Stimulated activated naive CD4-positive, alpha-beta T cell (primary cell): ENCODE data around the gene ATG4C.
A peak's percentile ranks its signal among the peaks of the same experiment; 100 is the strongest.
"Not testable (repeated sequence)": the region's sequence is repeated elsewhere in the genome, so short reads cannot be mapped to it uniquely, and the experiment has no call there.

Experiments used
- DNase-seq, 6 experiments: peaks; one replicate each; lab custom pipeline; 2025; lab: John Stamatoyannopoulos, UW

The ATG4C gene, protein sequence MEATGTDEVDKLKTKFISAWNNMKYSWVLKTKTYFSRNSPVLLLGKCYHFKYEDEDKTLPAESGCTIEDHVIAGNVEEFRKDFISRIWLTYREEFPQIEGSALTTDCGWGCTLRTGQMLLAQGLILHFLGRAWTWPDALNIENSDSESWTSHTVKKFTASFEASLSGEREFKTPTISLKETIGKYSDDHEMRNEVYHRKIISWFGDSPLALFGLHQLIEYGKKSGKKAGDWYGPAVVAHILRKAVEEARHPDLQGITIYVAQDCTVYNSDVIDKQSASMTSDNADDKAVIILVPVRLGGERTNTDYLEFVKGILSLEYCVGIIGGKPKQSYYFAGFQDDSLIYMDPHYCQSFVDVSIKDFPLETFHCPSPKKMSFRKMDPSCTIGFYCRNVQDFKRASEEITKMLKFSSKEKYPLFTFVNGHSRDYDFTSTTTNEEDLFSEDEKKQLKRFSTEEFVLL

DNA sequence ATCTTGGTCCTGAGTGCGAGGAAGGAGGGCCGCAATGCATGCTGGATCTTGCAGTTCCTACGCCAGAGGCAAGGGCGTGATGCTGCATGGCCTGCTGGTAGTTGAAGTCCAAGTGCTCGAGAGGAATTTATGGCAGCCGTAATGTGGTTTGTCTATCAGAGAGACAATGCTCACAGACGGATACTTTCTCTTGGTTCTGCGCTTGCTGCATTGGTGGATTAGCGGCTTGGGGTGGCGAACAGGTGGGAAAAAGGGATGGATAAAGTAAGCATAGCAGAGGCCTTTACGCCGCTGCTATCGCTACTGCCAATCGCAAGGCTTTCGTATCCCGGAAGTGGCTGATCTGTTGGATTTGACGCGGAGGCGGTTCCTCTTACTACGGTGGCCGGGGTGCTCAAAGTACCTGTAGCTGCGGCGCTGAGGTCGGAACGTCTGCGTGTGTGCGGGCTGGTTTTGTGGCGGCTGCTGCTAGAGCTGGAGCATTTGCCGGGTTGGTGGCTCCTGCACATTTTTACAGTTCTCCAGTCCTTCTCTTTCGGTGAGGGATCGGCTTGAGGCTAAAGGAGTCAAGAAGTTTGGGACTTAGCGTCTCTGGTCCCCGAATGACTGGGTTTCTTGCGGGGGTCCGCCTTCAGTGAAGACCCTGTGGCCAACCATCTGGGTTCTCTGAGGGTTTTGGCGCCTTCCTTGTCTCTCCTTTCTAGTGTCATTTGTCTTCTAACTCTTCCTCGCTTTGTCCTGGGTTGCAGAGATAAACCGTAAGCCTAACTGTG, at the start of gene ATG4C:
ATG4C (plus strand) TSS at position 397 of the 773 bp plus-strand sequence. CDS start 19,655 bp downstream, outside the sequence.
- DNase-seq = peak; percentile 87 to 97 (median 94)

DNA sequence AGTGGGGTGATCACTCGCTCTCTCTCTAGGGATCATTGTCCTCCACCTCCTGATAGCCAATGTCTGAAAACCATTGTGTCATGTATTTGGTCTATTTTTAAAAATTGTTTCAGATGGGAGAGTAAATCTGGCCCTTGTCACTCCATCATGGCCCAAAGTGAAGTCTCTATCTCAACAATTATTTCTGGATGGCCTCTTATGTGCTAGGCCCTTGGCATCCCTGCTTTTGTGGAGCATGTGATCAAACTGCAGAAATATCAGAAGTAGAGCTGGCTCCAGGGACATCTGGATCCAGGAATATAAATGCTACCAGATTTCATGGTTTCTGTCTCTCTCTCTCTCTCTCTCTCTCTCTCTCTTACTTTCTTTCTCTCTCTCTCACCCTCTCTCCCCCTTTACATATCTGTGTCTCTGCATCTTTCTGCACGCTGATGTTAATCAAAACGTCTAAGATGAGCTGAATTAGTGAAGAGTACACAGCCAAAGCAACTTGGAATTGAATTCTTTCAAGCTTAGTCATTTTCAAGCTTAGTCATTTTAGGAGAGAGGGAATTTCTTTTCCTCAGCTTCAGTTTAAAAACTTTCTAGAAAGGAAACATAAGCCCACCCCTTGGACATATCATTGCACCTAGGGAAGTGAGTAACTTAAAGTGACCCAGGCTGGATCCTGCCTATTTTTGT, 48.3 kb upstream of the ATG4C start:
- no peak for DNase-seq

DNA sequence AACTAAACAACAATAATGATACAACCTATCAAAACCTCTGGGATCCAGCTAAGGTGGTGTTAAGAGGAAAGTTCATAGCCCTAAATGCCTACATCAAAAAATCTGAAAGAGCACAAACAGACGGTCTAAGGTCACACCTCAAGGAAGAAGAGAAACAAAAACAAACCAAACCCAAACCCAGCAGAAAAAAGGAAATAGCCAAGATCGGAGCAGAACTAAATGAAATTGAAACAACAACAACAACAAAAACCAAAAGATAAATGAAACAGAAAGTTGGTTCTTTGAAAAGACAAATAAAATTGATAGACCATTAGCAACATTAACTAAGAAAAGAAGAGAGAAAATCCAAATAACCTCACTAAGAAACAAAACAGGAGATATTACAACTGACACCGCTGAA, 43.2 kb upstream of the ATG4C start:
- not testable (repeated sequence) for DNase-seq

DNA sequence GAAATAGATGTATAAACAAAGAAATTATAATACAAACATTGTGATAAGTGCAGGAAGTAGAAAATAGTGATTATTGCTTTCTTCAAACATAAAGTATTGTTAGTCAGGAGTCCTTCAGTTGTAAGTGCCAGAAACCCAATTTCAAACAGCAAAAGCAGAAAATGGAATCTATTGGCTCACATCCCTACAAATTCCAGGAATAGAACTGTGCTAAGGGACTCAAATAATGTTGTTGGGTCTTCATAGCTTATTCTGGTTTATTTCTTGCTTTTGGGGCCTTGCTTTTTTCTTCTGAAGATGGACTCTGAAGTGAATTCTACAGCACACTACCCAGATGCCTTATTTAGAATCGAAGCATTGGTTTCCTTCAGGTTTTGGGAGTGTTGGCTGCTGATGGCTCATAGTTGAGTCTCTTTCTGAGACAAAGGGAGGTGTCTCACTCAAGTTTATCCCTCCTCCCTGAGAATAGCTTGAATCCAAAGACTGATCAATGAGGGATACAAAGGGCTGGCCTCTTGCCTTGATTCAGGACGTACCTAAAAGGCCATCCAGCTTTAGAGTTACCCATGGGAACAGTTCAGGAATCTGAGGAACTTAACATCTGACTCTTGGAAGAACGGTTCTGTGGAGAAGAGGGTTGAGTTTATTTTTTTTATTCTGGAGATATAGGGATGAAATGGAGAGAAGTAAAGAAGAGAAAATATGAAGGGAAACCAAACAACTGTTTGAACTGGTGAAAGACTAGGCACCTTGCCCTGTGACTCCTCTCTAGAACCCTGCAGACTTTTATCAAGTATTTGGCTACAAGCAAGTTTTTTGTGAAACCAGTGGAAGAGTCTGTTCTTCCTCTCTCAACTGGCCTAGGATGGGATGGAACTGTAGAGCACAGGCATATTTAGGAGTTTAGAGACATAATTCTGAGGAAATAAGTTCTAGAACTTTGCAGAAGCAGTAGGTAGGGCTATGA, 39.0 kb upstream of the ATG4C start:
- DNase-seq = no peak

DNA sequence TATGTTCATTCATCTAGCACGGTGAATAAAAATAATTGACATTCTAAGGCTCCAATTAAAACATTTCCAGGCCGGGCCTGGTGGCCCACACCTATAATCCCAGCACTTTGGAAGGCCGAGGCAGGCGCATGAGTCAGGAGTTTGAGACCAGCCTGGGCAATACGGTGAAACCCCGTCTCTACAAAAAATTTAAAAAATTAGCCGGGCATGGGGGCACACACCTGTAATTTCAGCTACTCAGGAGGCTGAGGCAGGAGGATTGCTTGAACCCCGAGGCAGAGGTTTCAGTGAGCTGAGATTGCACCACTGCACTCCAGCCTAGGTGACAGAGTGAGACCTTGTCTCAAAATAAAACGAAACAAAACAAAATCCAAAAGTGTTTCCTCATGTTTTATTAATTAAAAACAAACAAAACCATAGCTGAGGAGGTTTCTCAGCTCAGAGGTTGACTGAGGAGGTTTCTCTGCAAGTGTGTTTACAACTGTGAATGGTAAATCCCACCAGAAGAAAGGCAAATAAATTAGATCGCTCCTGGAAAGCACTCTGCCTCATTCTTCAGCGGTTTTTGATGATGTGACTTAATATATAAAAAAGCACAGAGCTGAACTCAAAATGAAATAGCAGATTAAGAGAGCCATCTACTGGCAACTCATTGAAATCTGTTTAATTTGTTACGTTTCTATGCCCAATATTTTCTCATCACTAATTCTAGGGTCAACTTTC, 37.7 kb upstream of the ATG4C start:
- peak in 2 of 6 experiments; percentile 28 to 41 for DNase-seq

DNA sequence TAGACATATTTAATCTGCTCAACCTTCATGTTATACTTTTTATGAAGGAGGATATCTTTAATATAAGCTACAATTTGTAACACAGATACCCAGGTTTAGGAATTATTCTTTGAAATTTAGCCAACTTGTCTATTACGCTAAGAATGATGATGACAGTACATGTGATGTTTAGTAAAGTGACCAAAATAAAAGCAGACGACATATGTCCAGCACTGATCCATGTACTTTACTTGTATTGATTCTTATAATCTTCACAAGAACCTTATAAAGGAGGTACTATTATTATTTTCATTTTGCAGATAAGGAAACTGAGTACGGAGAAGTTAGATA, 37.2 kb upstream of the ATG4C start:
- no peak for DNase-seq

DNA sequence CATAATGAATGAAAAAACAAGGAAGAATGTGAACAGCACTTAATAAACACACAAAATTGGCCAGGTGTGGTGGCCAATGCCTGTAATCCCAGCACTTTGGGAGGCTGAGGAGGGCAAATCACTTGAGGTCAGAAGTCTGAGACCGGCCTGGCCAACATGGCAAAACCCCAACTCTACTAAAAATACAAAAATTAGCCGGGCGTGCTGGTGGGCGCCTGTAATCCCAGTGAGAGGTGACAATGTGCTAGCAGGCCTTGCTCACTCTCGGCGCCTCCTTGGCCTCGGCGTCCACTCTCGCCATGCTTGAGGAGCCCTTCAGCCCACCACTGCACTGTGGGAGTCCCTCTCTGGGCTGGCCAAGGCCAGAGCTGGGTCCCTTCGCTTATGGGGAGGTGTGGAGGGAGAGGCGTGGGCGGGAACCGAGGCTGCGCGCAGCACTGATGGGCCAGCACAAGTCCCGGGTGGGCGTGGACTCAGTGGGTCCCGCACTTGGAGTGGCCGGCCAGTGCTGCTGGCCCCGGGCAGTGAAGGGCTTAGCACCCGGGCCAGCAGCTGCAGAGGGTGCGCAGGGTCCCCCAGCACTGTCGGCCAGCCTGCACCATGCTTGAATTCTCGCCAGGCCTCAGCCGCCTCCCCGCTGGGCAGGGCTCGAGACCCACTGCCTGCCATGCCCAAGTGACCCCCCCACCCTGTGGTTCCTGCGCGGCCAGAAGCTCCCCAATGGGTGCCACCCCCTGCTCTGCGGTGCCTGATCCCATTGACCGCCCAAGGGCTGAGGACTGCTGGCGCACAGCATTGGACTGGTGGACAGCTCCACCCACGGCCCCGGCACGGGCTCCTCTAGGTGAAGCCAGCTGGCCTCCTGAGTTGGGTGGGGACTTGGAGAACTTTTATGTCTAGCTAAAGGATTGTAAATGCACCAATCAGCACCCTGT, 30.6 kb upstream of the ATG4C start:
- no peak for DNase-seq

DNA sequence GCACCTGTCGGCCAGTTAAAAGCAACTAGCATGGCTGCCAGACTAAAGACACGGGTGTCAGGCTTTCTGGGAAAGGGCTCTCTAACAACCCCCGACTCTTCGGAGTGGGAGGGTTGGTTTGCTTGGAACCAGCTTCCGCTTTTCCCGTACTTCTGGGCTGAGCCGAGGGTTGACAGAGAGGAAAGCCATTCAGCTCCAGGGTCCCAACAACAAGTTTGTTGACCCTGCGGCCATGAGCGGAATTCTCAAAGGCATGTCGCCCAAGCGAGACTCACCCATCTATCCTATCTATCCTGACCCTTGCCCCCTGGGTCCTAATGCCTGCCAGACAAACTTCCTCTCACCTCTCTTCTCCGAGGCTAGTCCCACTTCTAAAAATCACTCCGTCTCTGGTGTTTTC, 29.0 kb upstream of the ATG4C start:
- not testable (repeated sequence) for DNase-seq

DNA sequence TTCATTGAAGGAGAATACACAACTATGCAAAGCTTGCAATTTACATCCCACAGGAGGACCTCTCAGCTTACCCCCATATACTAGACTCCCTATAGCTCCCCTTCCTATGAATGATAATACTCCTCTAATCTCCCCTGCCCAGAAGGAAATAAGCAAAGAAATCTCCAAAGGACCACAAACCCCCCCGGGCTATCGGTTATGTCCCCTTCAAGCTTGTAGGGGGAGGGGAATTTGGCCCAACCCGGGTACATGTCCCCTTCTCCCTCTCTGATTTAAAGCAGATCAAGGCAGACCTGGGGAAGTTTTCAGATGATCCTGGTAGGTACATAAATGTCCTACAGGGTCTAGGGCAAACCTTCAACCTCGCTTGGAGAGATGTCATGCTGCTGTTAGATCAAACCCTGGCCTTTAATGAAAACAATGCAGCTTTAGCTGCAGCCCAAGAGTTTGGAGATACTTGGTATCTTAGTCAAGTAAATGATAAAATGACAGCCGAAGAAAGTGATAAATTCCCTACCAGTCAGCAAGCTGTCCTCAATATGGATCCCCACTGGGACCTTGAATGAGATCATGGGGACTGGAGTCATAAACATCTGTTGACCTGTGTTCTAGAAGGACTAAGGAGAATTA, 27.6 kb upstream of the ATG4C start:
- DNase-seq = not testable (repeated sequence)

DNA sequence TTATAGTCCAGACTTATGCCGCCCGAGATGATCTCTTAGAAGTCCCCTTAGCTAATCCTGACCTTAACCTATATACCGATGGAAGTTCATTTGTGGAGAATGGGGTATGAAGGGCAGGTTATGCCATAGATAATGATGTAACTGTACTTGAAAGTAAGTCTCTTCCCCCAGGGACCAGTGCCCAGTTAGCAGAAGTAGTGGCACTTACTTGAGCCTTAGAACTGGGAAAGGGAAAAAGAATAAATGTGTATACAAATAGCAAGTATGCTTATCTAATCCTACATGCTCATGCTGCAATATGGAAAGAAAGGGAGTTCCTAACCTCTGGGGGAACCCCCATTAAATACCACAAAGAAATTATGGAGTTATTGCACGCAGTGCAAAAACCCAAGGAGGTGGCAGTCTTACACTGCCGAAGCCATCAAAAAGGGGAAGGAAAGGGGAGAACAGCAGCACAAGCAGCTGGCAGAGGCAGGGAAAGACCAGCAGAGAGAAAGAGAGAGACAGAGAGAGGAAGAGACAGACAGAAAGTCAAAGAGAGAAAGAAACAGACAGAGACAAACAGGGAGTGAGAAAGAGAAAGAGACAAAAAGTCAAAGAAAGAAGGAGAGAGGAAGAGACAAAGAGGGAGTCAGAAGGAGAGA, 24.6 kb upstream of the ATG4C start:
- not testable (repeated sequence) for DNase-seq

DNA sequence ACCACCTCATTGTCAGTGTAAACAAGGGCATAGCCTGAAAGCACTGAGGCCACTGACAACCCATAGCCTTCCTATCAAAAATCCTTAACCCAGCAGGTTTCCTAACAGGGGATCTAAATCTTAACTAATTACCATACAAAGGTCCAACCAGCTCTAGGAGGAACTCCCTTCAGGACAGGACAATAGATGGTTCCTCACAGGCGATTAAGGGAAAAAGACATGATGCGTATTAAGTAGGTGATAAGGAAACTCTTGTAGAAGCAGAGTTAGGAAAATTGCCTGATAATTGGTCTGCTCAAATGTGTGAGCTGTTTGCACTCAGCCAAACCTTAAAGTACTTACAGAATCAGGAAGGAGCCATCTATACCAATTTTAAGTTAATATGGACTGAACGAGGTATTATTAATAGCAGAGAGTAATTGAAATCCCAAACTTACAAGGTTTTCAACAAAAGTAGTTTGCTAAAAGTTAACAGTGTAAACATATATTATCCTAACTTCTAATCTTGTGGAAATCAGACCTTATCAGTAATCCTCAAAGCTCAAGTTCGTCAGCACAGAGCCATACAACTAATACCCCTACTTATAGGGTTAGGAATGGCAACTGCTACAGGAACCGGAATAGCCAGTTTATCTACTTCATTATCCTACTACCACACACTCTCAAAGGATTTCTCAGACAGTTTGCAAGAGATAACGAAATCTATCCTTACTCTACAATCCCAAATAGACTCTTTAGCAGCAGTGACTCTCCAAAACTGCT, 23.7 kb upstream of the ATG4C start:
- DNase-seq = not testable (repeated sequence)

DNA sequence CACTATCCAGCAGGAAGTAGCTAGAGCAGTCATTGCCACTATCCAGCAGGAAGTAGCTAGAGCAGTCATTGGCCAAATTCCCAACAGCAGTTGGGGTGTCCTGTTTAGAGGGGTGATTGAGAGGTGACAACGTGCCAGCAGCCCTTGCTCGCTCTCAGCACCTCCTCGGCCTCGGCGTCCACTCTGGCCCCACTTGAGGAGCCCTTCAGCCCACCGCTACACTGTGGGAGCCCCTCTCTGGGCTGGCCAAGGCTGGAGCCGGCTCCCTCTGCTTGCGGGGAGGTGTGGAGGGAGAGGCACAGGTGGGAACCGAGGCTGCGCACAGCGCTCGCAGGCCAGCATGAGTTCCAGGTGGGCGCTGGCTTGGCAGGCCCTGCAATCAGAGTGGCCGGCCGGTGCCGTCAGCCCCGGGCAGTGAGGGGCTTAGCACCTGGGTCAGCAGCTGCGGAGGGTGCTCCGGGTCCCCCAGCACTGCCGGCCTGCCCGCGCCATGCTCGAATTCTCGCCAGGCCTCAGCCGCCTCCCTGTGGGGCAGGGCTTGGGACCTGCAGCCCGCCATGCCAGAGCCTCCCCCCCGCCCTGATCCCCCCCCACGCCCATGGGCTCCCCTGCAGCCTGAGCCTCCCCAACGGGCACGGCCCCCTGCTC, 22.6 kb upstream of the ATG4C start:
- DNase-seq = not testable (repeated sequence)

DNA sequence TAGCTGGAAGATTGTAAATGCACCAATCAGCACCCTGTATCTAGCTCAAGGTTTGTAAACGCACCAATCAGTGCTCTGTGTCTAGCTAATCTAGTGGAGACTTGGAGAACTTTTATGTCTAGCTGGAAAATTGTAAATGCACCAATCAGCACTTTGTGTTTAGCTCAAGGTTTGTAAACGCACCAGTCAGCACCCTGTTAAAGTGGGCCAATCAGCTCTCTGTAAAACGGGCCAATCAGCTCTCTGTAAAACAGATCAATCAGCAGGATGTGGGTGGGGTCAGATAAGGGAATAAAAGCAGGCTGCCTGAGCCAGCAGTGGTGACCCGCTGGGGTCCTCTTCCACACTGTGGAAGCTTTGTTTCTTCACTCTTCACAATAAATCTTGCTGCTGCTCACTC, 21.9 kb upstream of the ATG4C start:
- not testable (repeated sequence) for DNase-seq

DNA sequence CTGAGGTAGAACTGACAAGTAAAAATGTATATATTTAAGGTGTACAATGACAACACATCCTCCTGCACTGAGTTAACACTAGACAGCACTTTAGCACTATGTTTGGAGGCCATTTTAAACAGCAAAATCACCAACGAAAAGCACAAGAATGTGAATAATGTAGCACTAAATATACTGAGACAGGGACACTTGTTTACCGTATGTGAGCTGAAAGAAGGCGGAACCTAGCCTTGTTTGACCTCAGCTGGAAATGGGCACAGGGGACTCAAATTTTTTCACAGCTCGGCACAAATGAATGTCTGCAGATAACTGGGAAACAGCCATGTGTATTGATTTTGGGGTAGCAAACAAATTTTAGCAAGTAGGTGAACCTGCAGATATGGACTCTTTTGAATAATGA, 18.0 kb upstream of the ATG4C start:
- no peak for DNase-seq

DNA sequence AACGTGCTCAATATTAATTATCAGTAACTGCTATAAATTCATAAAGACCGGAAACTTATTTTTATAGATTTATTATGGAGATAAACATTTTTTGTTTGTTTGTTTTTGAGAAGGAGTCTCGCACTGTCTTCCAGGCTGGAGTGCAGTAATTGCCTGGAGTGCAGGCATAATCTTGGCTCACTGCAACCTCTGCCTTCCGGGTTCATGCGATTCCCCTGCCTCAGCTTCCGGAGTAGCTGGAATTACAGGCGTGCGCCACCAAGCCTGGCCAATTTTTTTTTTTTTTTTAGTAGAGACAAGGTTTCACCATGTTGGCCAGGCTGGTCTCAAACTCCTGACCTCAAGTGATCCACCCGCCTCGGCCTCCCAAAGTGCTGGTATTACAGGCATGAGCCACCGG, 15.4 kb upstream of the ATG4C start:
- not testable (repeated sequence) for DNase-seq

DNA sequence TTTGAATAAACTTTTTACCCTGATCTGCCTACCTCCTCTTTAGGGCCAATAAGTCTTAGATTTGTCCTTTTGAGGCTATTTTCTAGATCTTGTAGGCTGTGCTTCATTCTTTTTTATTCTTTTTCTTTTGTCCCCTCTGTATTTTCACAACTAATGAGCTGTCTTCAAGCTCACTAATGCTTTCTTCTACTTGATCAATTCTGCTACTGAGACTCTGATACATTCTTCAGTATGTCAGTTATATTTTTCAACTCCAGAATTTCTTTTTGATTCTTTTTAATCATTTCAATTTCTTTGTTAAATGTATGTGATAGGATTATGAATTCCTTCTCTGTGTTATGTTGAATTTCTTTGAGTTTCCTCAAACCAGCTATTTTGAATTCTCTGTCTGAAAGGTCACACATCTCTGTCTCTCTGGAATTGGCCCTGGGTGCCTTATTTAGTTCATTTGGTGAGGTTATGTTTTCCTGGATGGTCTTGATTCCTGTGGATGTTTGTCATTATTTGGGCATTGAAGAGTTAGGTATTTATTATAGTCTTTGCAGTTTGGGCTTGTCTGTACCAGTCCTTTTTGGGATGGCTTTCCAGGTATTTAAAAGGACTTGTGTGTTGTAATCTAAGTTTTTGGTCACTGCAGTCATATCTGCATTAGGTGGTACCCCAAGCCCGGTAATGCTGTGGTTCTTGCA, 11.2 kb upstream of the ATG4C start:
- no peak for DNase-seq

DNA sequence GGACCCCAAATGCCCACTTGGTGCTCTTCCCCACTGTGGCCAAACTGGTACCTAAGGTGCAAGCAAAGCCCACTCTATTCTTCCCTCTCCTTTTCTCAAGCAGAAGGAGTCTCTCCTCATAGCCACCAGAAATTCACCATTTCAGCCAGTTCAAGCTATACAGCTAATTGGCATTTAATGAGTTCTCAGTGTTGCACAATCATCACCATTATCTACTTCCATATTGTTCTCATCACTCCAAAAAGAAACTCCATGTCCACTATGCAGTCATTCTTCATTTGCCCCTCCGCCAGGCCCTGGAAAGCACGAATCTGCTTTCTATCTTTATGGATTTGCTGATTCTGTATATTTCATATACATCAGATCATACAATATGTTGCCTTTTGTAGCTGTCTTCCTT, 9.9 kb upstream of the ATG4C start:
- DNase-seq = no peak
